GM12873 (cell line): ENCODE data around the gene MARK3.

Source experiments
- TF ChIP-seq, protein P1 (sequence below): IDR thresholded peaks from 2 replicates; pipeline ENCODE4 v1.5.1; 2012; ENCODE audit warnings: low read depth, mild to moderate bottlenecking, moderate library complexity, low read length, control low read depth; ENCODE audit not compliant: insufficient read depth; ENCODE audit errors: missing control alignments

MARK3 gene

DNA sequence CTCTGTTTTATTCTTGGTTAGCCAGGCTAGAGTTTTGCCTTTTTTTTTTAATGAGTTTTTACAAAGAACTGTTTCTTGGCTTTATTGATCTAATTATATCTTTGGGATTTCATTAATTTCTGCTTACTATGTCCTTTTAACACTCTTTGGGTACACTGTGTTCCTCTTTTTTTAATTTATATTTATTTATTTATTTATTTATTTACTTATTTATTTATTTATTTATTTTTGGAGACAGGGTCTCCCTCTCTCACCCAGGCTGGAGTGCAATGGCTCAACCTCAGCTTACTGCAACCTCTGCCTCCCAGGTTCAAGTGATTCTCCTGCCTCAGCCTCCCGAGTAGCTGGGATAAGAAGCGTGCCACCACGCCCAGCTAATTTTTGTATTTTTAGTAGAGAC is 15.1 kb upstream of the MARK3 start:
- TF ChIP-seq, protein P1, sequence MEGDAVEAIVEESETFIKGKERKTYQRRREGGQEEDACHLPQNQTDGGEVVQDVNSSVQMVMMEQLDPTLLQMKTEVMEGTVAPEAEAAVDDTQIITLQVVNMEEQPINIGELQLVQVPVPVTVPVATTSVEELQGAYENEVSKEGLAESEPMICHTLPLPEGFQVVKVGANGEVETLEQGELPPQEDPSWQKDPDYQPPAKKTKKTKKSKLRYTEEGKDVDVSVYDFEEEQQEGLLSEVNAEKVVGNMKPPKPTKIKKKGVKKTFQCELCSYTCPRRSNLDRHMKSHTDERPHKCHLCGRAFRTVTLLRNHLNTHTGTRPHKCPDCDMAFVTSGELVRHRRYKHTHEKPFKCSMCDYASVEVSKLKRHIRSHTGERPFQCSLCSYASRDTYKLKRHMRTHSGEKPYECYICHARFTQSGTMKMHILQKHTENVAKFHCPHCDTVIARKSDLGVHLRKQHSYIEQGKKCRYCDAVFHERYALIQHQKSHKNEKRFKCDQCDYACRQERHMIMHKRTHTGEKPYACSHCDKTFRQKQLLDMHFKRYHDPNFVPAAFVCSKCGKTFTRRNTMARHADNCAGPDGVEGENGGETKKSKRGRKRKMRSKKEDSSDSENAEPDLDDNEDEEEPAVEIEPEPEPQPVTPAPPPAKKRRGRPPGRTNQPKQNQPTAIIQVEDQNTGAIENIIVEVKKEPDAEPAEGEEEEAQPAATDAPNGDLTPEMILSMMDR = no peak

DNA sequence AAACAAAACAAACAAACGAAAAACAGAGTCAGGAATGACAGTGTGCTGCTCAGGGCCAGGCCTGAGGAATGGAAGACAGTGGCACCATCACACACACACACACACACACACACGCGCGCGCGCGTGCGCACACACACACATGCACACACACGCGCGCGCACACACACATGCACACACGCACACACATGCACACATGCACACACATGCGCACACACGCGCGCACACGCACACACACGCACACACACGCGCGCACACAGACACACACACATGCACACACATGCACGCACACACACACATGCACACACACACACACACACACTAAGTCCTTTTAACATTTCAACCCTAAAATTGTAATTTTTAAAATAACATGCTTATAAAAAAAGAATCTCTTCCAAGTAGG is 13.2 kb upstream of the MARK3 start:
- TF ChIP-seq, protein P1 = no peak

DNA sequence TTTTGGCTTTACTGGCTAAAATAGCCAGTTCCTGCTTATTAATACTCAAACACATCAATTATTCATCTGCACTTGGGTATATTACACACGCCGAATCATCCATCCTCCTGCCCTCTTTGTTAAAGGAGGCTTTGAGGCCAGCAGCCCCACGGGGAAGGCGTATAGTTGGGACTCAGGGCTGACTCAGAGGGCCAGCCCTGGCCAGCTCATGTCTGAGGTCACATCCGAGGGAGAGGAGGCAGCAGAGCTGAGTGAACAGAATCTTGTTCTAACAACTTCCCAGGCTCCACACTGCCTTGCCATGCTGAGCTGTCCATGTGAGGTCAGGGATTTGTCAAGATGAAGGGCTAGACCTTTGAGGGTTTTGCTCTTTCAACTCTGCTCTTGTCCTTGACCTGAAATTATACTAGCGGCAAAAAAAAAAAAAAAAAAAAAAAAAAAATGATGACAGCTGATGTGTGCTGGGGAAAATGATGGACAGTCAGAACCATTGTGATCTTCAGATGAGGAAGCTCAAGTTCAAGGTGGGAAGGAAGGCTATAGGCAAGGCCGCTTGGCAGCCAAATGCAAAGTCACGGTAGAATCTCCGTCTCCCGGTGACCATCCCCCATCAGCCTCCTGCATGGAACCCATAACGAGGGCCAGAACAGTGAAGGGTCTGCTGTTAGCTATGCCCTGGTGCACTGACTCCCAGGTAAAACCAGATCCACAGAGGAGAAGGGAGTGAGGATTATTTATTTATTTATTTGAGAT is 12.5 kb upstream of the MARK3 start:
- TF ChIP-seq, protein P1 = no peak

DNA sequence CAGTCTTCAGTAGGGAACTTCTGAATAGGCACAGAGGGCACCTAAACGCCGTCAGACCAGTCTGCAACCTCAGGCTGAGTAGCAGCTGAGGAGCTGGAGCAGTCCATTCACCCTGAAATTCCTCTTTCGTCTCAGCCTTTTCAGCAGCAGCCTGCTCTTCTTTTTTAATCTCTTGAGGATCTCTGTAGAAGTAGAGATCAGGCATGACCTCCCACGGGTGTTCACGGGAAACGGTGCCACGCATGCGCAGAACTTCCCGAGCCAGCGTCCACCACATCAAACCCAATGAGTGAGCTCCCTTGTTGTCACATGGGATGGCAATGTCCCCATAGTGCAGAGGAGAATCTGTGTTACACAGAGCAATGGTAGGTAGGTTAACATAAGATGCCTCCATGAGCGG is 11.1 kb upstream of the MARK3 start:
- TF ChIP-seq, protein P1 = no peak

DNA sequence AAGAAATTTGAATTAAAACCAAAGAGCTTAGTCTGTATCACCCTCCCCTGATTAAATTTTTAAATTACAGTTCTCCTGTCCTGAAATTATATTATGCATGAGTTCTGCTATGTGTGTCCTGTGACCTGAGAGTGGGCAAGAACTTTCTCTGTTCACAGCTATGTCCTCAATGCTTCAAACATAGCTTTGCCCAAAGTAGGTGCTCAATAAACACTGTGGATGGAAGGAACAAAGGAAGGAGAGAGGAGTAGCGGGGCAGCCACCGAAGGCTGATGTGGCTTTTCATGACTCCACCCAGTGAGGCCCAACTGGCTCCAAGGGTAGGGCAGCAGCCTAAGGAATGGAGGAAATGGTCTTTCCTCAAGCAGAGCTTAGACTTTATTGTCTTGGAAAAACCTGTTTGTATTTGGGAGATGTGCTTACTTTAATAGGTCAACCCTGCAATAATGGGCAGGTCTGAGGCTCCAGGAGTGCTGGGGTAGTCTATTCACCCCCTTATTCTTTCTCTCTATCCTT is 7.6 kb upstream of the MARK3 start:
- TF ChIP-seq, protein P1 = no peak

DNA sequence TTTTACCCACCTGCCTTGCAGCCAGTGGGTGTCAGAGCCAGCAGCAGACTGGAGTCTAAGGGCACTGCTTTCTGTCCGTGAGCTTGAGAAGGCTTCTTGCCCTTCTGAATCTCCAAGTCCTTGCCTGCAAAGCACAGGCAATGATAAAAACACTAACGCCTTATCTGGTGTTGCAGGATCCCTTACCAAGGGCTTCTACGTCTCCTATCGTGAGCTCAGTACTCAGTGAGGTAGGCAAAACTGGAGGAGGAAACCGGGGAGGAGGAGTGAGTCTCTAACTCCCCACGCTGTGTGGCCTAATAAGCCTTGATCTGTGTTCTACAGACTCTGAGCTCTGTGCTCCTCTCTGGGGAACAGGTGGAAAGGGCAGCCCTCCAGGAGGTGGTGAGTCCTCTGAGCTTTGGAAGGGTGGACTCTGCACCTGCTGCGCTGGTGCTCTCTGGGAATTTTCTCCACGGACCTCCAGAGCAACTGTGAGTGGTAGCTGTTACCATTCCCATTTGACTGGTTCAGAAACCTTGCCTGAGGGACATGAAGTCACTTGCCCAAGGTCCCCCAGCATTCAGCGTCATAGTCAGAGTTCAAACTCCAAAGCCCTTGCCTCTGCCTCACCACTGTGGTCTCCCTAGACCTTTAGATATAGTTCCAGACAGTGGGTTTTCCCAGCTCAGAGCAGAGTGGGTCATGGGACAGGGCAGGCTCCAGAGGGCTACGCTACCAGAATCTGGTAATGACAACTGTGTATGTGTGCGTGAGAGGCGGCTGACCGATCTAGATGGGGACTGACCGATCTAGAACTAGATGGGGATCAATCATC is 7.0 kb upstream of the MARK3 start:
- TF ChIP-seq, protein P1 = no peak

DNA sequence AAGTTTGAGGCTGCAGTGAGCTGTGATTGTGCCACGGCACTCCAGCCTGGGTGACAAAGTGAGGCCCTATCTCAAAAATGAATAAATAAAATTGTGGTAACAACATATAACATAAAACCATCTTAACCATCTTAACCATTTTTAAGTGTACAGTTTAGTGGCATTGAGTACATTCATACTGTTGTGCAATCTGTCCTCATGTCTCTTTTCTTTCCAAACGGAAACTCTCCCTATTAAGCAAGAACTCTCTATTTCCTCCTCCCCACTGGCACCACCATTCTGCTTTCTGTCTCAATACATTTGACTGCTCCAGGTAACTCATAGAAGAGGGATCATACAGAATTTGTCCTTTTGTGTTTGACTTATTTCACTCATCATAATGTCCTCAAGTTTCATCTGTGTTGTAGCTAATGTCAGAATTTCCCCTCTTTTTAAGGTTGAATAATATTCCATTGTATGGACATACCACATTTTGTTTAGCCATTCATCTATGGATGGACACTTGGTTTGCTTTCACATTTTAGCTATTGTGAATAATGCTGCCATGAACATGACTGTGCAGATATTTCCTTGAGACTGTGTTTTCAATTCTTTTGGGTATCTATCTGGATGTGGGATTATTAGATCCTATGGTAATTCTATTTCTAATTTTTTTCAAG is 4.4 kb upstream of the MARK3 start:
- TF ChIP-seq, protein P1 = no peak
